ENCODE results near the gene PCDHGA1.
A peak's percentile ranks its signal among the peaks of the same experiment; 100 is the strongest.

The PCDHGA1 gene

DNA sequence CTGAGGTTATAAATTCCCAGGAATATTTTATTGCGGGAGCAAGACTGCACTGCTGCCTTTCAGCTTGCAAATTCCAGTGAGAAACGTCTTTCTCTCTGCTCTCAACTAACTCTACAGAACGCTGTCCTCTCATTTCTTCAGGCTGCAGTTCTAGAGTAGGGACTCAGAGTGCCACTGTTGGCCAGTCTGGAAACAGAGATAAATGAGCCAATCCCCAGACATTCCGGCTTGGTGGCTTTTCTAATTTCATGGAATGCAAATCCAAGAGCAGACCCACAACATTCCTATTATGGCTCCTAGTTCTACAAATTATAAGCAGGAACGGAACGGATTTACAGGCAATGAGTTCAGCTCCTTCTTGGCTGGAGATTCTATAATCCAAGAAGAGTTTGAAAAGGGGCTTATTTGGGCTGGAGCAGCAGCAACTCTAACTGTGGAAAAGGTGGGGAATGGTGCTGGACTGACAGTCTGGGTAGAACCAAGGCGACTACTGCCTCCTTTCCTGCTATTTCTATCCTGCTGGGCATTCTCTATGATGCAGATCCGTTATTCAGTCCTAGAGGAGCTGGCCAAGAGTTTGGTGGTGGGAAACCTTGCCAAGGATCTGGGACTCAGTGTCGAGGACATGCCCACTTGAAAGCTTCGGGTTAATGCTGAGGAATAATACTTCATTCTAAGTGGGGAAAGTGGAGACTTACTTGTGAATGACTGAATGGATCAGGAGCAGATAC is 109.3 kb downstream of the PCDHGA1 start:
- no peak for DNase-seq (ENCODE audit: low read depth in 4 of 4, low spot score in 1 of 4)

GRCh38 chr5:141440341-141440740 is 110.0 kb downstream of the PCDHGA1 start:
- no peak for DNase-seq (ENCODE audit: low read depth in 4 of 4, low spot score in 1 of 4)

DNA sequence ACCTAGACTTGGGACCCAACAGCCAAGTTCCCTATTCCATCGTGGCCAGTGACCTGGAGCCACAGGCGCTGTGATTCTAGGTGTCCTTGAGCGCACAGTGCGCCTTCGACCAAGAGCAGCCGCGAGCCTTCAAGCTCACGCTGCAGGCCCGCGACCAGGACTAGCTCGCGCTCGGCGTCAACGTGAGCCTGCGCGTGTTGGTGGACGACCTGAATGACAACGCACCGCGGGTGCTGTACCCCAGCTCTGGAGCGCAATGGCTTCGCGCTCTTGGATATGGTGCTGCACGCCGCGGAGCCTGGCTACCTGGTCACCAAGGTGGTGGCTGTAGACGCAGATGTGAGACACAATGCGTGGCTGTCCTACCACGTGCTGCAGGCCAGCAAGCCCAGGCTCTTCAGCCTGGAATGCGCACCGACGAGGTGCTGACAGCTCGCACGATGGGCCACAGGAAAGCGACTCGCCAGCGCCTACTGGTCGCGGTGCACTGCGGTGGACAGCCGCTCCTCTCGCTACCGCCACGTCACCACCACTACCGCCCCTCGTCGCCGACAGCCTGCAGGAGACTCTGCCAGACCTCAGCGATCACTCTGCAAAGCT is 111.4 kb downstream of the PCDHGA1 start:
- no peak for DNase-seq (ENCODE audit: low read depth in 4 of 4, low spot score in 1 of 4)

GRCh38 chr5:141465351-141465750 is 135.0 kb downstream of the PCDHGA1 start:
- DNase-seq (ENCODE audit: low read depth in 4 of 4, low spot score in 1 of 4), result no peak

DNA sequence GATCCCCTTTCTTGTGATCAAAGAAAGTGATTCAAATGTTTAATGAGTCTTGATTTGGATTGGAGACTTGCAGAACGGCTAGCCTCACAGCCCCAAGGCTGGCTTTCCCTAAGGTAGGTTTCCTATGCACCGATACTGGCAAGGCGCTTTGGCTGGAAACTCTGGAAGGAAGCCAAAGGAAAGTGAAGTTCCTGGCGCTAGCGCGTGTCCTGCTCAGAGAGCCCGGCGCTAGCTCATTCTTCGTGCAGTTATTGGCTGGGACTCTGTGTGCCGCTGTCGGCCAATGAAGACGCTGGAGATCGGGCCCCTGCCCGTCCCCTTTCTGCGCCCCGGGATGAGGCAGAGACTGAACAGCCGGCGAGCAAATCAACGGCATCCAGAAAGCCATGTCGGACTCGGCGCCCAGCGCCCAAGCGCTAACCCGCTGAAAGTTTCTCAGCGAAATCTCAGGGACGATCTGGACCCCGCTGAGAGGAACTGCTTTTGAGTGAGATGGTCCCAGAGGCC is 145.4 kb downstream of the PCDHGA1 start, which contains the start of gene PCDHGC3:
Gene PCDHGC3 (plus strand): TSS at position 342 of the 507 bp plus-strand sequence. CDS start 151 bp downstream, at position 493.
- peak in 2 of 4 experiments; percentile 46 to 56 for DNase-seq (ENCODE audit: low read depth in 4 of 4, low spot score in 1 of 4)

- no peak for DNase-seq (ENCODE audit: low read depth in 4 of 4, low spot score in 1 of 4)
These were observed 146.0 kb downstream of the PCDHGA1 start for GRCh38 chr5:141476132-141476911.

DNA sequence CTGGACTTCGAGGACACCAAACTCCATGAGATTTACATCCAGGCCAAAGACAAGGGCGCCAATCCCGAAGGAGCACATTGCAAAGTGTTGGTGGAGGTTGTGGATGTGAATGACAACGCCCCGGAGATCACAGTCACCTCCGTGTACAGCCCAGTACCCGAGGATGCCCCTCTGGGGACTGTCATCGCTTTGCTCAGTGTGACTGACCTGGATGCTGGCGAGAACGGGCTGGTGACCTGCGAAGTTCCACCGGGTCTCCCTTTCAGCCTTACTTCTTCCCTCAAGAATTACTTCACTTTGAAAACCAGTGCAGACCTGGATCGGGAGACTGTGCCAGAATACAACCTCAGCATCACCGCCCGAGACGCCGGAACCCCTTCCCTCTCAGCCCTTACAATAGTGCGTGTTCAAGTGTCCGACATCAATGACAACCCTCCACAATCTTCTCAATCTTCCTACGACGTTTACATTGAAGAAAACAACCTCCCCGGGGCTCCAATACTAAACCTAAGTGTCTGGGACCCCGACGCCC is 146.8 kb downstream of the PCDHGA1 start:
- DNase-seq (ENCODE audit: low read depth in 4 of 4, low spot score in 1 of 4), result no peak

GRCh38 chr5:141477815-141478214 is 147.5 kb downstream of the PCDHGA1 start:
- no peak for DNase-seq (ENCODE audit: low read depth in 4 of 4, low spot score in 1 of 4)

DNA sequence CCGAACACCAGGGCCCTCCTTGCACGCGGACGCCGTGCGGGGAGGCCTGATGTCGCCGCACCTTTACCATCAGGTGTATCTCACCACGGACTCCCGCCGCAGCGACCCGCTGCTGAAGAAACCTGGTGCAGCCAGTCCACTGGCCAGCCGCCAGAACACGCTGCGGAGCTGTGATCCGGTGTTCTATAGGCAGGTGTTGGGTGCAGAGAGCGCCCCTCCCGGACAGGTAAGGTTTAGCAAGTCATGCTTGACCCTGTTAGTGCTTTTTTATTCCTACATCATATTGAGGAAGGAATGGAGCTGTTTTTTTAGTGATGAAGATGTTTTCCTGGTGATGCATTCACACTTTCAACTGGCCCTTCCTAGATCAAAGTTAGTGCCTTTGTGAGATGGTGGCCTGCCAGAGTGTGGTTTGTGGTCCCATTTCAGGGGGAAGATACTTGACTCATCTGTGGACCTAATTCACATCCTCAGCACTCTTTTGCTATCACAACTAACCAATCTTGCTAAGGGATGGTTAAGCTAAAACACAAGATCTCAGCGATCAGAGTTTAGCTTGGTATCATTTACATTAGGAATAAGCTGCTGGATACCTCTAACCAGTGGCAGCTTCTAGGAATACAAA is 148.1 kb downstream of the PCDHGA1 start:
- DNase-seq (ENCODE audit: low read depth in 4 of 4, low spot score in 1 of 4), result no peak

DNA sequence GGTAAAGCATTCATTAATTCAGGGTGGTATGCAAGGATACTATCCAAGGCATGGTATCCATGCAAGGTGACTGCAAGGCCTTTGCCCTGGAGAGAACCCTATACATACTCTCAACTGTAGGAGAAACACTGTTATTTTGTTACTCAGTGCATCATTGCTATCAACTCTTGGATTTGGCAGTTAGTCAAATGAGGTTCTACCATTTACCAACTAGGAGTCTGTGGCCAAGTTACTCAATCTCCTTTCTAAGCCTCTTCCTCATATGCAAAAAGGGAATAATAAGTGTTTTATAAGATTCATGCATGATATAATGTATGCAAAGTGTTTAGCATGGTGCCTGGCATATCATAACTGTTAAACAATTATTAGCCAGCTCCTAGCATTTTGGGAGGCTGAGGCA is 149.5 kb downstream of the PCDHGA1 start:
- no peak for DNase-seq (ENCODE audit: low read depth in 4 of 4, low spot score in 1 of 4)

- DNase-seq (ENCODE audit: low read depth in 4 of 4, low spot score in 1 of 4), result no peak
These were observed 153.6 kb downstream of the PCDHGA1 start for GRCh38 chr5:141483902-141484301.

- no peak for DNase-seq (ENCODE audit: low read depth in 4 of 4, low spot score in 1 of 4)
These were observed 154.0 kb downstream of the PCDHGA1 start for GRCh38 chr5:141484310-141484640.

DNA sequence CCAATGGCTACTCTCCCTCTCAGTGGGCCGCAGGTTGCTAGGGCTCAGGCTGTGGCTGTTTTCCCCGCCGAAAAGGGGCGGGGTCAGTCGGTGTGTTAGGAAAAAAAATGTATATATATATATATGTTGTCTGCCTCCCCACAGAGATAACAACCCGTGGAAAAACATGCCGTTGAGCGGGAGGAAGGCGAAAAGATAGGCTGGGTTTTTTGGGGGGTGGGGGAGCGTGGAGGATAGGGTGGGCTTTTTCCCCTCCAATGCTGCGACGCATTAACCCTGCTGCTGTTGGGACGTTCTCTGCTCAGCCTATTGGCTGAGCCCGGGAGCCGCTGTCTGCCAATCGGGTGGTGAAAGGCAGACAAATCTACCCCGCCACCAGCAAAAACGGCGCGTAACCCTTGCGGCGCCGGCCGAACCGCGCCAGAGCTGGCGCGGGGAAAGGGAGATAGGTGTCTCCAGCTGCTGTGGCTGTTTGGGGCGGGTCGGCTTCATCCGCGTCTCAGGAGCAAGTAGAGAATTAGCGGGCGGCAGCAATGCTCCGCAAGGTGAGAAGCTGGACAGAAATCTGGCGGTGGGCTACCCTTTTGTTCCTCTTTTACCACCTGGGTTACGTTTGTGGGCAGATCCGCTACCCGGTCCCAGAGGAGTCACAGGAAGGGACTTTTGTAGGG is 154.5 kb downstream of the PCDHGA1 start, which contains the start of gene PCDHGC4:
Gene PCDHGC4 (plus strand): TSS at position 390 of the 671 bp plus-strand sequence. CDS start 144 bp downstream, at position 534.
- DNase-seq (ENCODE audit: low read depth in 4 of 4, low spot score in 1 of 4), result no peak

- no peak for DNase-seq (ENCODE audit: low read depth in 4 of 4, low spot score in 1 of 4)
These were observed 155.2 kb downstream of the PCDHGA1 start for GRCh38 chr5:141485321-141486055.

DNA sequence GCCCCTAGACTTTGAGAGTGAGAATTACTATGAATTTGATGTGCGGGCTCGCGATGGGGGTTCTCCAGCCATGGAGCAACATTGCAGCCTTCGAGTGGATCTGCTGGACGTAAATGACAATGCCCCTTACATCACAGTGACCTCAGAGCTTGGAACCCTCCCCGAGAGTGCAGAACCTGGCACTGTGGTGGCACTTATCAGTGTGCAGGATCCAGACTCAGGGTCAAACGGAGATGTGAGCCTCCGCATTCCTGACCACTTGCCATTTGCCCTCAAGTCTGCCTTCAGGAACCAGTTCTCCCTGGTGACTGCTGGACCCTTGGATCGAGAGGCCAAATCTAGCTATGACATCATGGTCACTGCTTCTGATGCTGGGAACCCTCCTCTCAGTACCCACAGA is 155.8 kb downstream of the PCDHGA1 start:
- DNase-seq (ENCODE audit: low read depth in 4 of 4, low spot score in 1 of 4), result no peak

GRCh38 chr5:141487131-141487530 is 156.8 kb downstream of the PCDHGA1 start:
- no peak for DNase-seq (ENCODE audit: low read depth in 4 of 4, low spot score in 1 of 4)

GRCh38 chr5:141488591-141489561 is 158.6 kb downstream of the PCDHGA1 start, which contains the start of gene PCDHGC5:
PCDHGC5 (plus strand) TSS chr5:141489081; CDS start chr5:141489241, 160 bp downstream.
- DNase-seq (ENCODE audit: low read depth in 4 of 4, low spot score in 1 of 4), result no peak

GRCh38 chr5:141489841-141490240 is 159.5 kb downstream of the PCDHGA1 start:
- no peak for DNase-seq (ENCODE audit: low read depth in 4 of 4, low spot score in 1 of 4)
